Neuronal stem cell (in vitro differentiated cells): ENCODE measurements around the gene MRPS18B.
"Not testable (repeated sequence)": the region's sequence is repeated elsewhere in the genome, so short reads cannot be mapped to it uniquely, and the experiment has no call there.

Source experiments
- DNase-seq: peaks from one replicate; pipeline ENCODE4 v3.0.0-alpha.2; 2013; ENCODE audit warnings: low spot score
- H2AFZ ChIP-seq: one replicate; pipeline ENCODE4 v1.6.1; 2013; ENCODE audit warnings: mild to moderate bottlenecking, low read length, inconsistent platforms
- H2AK5ac ChIP-seq: 2 replicates; pipeline ENCODE4 v1.6.1; 2013; ENCODE audit warnings: low read depth, mild to moderate bottlenecking, inconsistent platforms, low read length, moderate library complexity, mixed read lengths
- H2BK120ac ChIP-seq: 2 replicates; pipeline ENCODE4 v1.6.1; 2013; ENCODE audit warnings: low read depth, mild to moderate bottlenecking, inconsistent platforms, low read length, moderate library complexity, mixed read lengths
- H2BK12ac ChIP-seq: one replicate; pipeline ENCODE4 v1.6.1; 2013; ENCODE audit warnings: low read length, inconsistent platforms
- H2BK15ac ChIP-seq: 2 replicates; pipeline ENCODE4 v1.6.1; 2013; ENCODE audit warnings: mild to moderate bottlenecking, low read length, inconsistent platforms, mixed read lengths
- H2BK5ac ChIP-seq: one replicate; pipeline ENCODE4 v1.6.1; 2013; ENCODE audit warnings: inconsistent platforms, mild to moderate bottlenecking, low read length, moderate library complexity
- H3K14ac ChIP-seq: one replicate; pipeline ENCODE4 v1.6.1; 2013; ENCODE audit warnings: low read length, inconsistent platforms
- H3K18ac ChIP-seq: 2 replicates; pipeline ENCODE4 v1.6.1; 2013; ENCODE audit warnings: low read length, inconsistent platforms
- H3K23ac ChIP-seq: 2 replicates; pipeline ENCODE4 v1.6.1; 2013; ENCODE audit warnings: low read depth, mild to moderate bottlenecking, mixed read lengths, low read length, inconsistent platforms; ENCODE audit not compliant: poor library complexity
- H3K27ac ChIP-seq: replicated peaks from 3 replicates; pipeline ENCODE4 v1.5.1; 2013; ENCODE audit warnings: low read length, inconsistent platforms
- H3K27me3 ChIP-seq, 3 experiments: 2 replicates each; pipeline ENCODE4 v1.6.1; 2013; ENCODE audit warnings: low read length in 3 of 3, mild to moderate bottlenecking in 2 of 3, inconsistent platforms in 1 of 3, low read depth in 1 of 3, mixed read lengths in 1 of 3, moderate library complexity in 1 of 3; ENCODE audit not compliant: control insufficient read depth in 3 of 3, insufficient read depth in 3 of 3
- H3K36me3 ChIP-seq, 2 donors: replicated peaks in 1 of 2; 2 replicates each; pipeline ENCODE4 v1.6.1; 2013; ENCODE audit warnings: low read length in 2 of 2; ENCODE audit not compliant: control insufficient read depth in 2 of 2, insufficient read depth in 2 of 2
- H3K4ac ChIP-seq: 2 replicates; pipeline ENCODE4 v1.6.1; 2013; ENCODE audit warnings: inconsistent platforms, mild to moderate bottlenecking, low read length, moderate library complexity
- H3K4me1 ChIP-seq, 2 donors: 1 replicate in 1 of 2; 2 replicates in 1 of 2; pipeline ENCODE4 v1.6.1; 2013; ENCODE audit warnings: low read length in 2 of 2, low read depth in 1 of 2; ENCODE audit not compliant: control insufficient read depth in 2 of 2, insufficient read depth in 1 of 2
- H3K4me2 ChIP-seq: one replicate; pipeline ENCODE4 v1.6.1; 2013; ENCODE audit warnings: mild to moderate bottlenecking, low read length, inconsistent platforms; ENCODE audit not compliant: insufficient read depth, poor library complexity, severe bottlenecking
- H3K4me3 ChIP-seq, 2 donors: 2 replicates each; pipeline ENCODE4 v1.5.1; 2013; ENCODE audit warnings: low read length in 2 of 2, mild to moderate bottlenecking in 2 of 2, inconsistent platforms in 1 of 2, moderate library complexity in 1 of 2
- H3K79me1 ChIP-seq: one replicate; pipeline ENCODE4 v1.6.1; 2013; ENCODE audit warnings: low read depth, mild to moderate bottlenecking, inconsistent platforms, low read length, moderate library complexity
- H3K9ac ChIP-seq: one replicate; pipeline ENCODE4 v1.6.1; 2013; ENCODE audit warnings: mild to moderate bottlenecking, low read depth, low read length, inconsistent platforms; ENCODE audit not compliant: poor library complexity
- H3K9me3 ChIP-seq, 2 donors: replicated peaks in 1 of 2; 2 replicates each; pipeline versions ENCODE3 to v1.6.1; 2013; ENCODE audit warnings: low read length in 2 of 2, mild to moderate bottlenecking in 2 of 2, inconsistent platforms in 1 of 2, low read depth in 1 of 2, mixed read lengths in 1 of 2, moderate library complexity in 1 of 2; ENCODE audit not compliant: control insufficient read depth in 2 of 2, insufficient read depth in 1 of 2
- H4K8ac ChIP-seq: one replicate; pipeline ENCODE4 v1.6.1; 2013; ENCODE audit warnings: low read depth, mild to moderate bottlenecking, inconsistent platforms, low read length, moderate library complexity
- H4K91ac ChIP-seq: one replicate; pipeline ENCODE4 v1.6.1; 2013; ENCODE audit warnings: low read length, low read depth, mild to moderate bottlenecking, inconsistent platforms; ENCODE audit not compliant: poor library complexity
- WGBS, 2 donors: extraction: QIAGEN DNeasy Blood & Tissue Kit; methylation state at CpG; one replicate each; pipeline ENCODE4 v1.1.7; 2013; ENCODE audit warnings: missing lambda C conversion rate in 2 of 2, mixed read lengths in 1 of 2; ENCODE audit not compliant: insufficient read length in 2 of 2, insufficient replicate concordance in 1 of 2; ENCODE audit errors: extremely low coverage in 2 of 2; 5-methylcytosine and 5-hydroxymethylcytosine counted together

Gene MRPS18B

DNA sequence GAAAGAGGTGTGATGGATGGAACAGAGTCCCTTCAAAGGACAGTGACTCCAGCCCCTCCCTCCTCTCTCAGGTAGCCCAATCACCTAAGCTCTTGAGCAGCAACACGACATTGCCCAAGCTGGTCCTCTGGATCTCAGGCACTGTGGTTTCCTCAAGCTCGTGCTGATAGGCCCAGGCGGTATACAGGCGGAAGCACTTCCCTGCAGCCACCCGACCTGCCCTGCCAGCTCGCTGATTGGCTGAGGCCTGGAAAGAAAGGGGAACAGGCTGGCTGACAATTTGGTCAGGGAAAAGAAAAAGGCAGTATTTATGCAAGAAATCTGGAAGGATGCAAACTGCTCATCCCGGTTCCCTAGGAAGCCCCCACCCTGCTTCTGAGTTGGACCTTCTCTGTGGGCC lies 38.9 kb downstream of the MRPS18B start:
- DNase-seq: no peak
- Histone ChIP-seq H2AK5ac (no peak overlapping the region), H2BK5ac (no peak overlapping the region), H2AFZ (no peak overlapping the region), H3K4ac (no peak overlapping the region), H3K4me3 (no peak overlapping the region), H2BK120ac (no peak overlapping the region), H3K79me1 (peaks cover 2% of the 10 kb centered on the region), H2BK15ac (no peak overlapping the region), H3K27me3 (no peaks in the 10 kb centered on the region), H3K9ac (peak overlapping the region; percentile 15), H3K9me3 (no peaks in the 10 kb centered on the region), H3K14ac (no peak overlapping the region), H2BK12ac (no peak overlapping the region), H3K23ac (no peak overlapping the region), H3K36me3 (peaks cover 59 to 89% of the 10 kb centered on the region in 2 donors), H3K4me1 (no peaks in the 10 kb centered on the region), H4K8ac (no peak overlapping the region), H3K4me2 (no peak overlapping the region), H3K18ac (no peak overlapping the region), H4K91ac (no peak overlapping the region), H3K27ac (no peak overlapping the region)
- WGBS, 2 donors: no CpG with 5 or more reads among the region's 7 CpGs

DNA sequence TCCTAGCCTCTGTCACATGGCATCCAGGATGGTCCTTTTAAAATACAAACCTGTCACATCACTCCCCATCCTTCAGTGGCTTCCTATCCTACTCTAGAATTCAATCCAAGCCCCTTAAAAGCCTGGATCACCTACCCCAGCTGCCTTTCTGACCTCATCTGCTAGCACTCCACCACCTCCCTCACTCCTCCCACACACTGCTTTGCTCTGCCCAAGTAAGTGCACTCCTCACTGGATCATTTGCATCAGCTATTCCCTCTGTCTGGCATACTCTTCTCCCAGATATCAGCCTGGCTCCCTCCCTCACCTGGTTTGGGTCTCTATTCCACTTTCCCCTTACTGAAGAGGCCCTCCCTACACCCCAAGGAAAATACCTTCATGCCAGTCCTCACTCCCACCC lies 39.8 kb downstream of the MRPS18B start:
- Histone ChIP-seq H4K8ac (no peak overlapping the region), H4K91ac (no peak overlapping the region), H2BK120ac (no peak overlapping the region), H3K23ac (no peak overlapping the region), H3K36me3 (peaks cover 60 to 89% of the 10 kb centered on the region in 2 donors), H3K14ac (no peak overlapping the region), H3K9ac (no peak overlapping the region), H2BK5ac (no peak overlapping the region), H3K9me3 (no peaks in the 10 kb centered on the region), H2AK5ac (no peak overlapping the region), H3K4me3 (no peak overlapping the region), H2BK12ac (no peak overlapping the region), H3K27ac (no peak overlapping the region), H3K79me1 (peaks cover 2% of the 10 kb centered on the region), H3K4me2 (no peak overlapping the region), H3K4ac (no peak overlapping the region), H2BK15ac (no peak overlapping the region), H3K4me1 (no peaks in the 10 kb centered on the region), H3K27me3 (no peaks in the 10 kb centered on the region), H2AFZ (no peak overlapping the region), H3K18ac (no peak overlapping the region)
- no peak for DNase-seq

- not testable (repeated sequence) for H4K91ac ChIP-seq, H3K4me3 ChIP-seq, H3K27me3 ChIP-seq, H2BK5ac ChIP-seq, H3K4me2 ChIP-seq, H2AK5ac ChIP-seq, H3K14ac ChIP-seq, H2BK120ac ChIP-seq, H4K8ac ChIP-seq, DNase-seq, H3K9me3 ChIP-seq, H3K4me1 ChIP-seq, H3K23ac ChIP-seq, H2BK12ac ChIP-seq, H3K27ac ChIP-seq, H3K4ac ChIP-seq, H3K79me1 ChIP-seq, H2AFZ ChIP-seq, H3K18ac ChIP-seq, H3K9ac ChIP-seq, H2BK15ac ChIP-seq
- no CpG with 5 or more reads among the region's 5 CpGs for WGBS, 2 donors
- H3K36me3 ChIP-seq: peaks cover 61 to 89% of the 10 kb centered on the region in 2 donors
Observed at GRCh38 chr6:30657922-30658321, 40.3 kb downstream of the MRPS18B start.

- no CpG with 5 or more reads among the region's 34 CpGs for WGBS, 2 donors
- H3K36me3 ChIP-seq: peaks cover 41 to 86% of the 10 kb centered on the region in 2 donors
Observed at GRCh38 chr6:30664994-30665767, 47.5 kb downstream of the MRPS18B start.

More at GRCh38 chr6:30664994-30665767, 47.5 kb downstream of the MRPS18B start:
- Histone ChIP-seq H3K18ac (no peak overlapping the region), H3K27me3 (no peaks in the 10 kb centered on the region), H3K14ac (no peak overlapping the region), H2BK5ac (no peak overlapping the region), H3K9me3 (no peaks in the 10 kb centered on the region), H2AFZ (no peak overlapping the region), H3K9ac (peak overlapping the region; percentile 70), H3K27ac (no peak overlapping the region), H2BK12ac (no peak overlapping the region), H4K8ac (no peak overlapping the region), H3K4me3 (no peak overlapping the region), H2BK120ac (no peak overlapping the region), H3K4ac (no peak overlapping the region), H3K4me2 (no peak overlapping the region), H3K23ac (peak overlapping the region; percentile 43), H3K79me1 (peaks cover 1% of the 10 kb centered on the region), H3K4me1 (no peaks in the 10 kb centered on the region), H4K91ac (no peak overlapping the region), H2AK5ac (no peak overlapping the region), H2BK15ac (no peak overlapping the region)
- DNase-seq: no peak
